ENCODE measurements around the gene ZBTB20. TPM values are rescaled to one million over a fixed set of nuclear protein-coding genes. Genes with fewer than 3 reads are reported as not detected.

Gene ZBTB20
- total RNA-seq, 1 experiment from 2014 or later, result 3.7 TPM

- ATAC-seq, result no peak
- Histone ChIP-seq H3K36me3 (ENCODE audit: low read depth, low read length) (no peaks in the 10 kb centered on the region), H3K4me1 (ENCODE audit: insufficient read depth, low read length) (no peaks in the 10 kb centered on the region), H3K9me3 (ENCODE audit: low read length) (no peaks in the 10 kb centered on the region), H4K20me1 (ENCODE audit: low read length) (no peaks in the 10 kb centered on the region), H3K27ac (ENCODE audit: low read length) (no peak overlapping the region), H3K9ac (ENCODE audit: low read length) (no peak overlapping the region), H3K27me3 (ENCODE audit: low read length) (no peaks in the 10 kb centered on the region), H2AFZ (ENCODE audit: low read length) (no peak overlapping the region), H3K79me2 (ENCODE audit: low read length) (no peaks in the 10 kb centered on the region), H3K4me3 (ENCODE audit: low read length) (no peak overlapping the region), H3F3A (ENCODE audit: low read length, unreplicated experiment) (no peaks in the 10 kb centered on the region), H3K4me2 (ENCODE audit: low read length) (no peak overlapping the region), H3K9me2 (replicated peaks; ENCODE audit: low read length) (no peaks in the 10 kb centered on the region)
- intact Hi-C loops (cut with micrococcal nuclease), result no loop called here
- TF ChIP-seq EZH2phosphoT487 (IDR thresholded peaks at IDR 0.05; ENCODE audit: borderline replicate concordance, low read length), result no peak
- TF ChIP-seq EZH2 (IDR thresholded peaks at IDR 0.05; ENCODE audit: low read length, unreplicated experiment), result no peak
- no peak for TF ChIP-seq CTCF (conservative IDR thresholded peaks at IDR 0.05; ENCODE audit: low read depth, low read length)
- DNase-seq, result no peak
- ChIA-PET POLR2A (ENCODE audit: unreplicated experiment) (interaction anchor here (0.6 kb wide), 1 partner anchor 20 kb away, joined by 3 read pairs; no protein-coding TSS in a partner anchor), CTCF (no interaction called here)
- no TSS peak for BruUV-seq (replicated peaks)
Observed at GRCh38 chr3:114694251-114694650, 452.8 kb downstream of the ZBTB20 start.

- DNase-seq (no peak), ATAC-seq (no peak)
- Histone ChIP-seq H3K27me3 (ENCODE audit: low read length) (no peaks in the 10 kb centered on the region), H3F3A (ENCODE audit: low read length, unreplicated experiment) (no peaks in the 10 kb centered on the region), H3K4me2 (ENCODE audit: low read length) (no peak overlapping the region), H4K20me1 (ENCODE audit: low read length) (no peaks in the 10 kb centered on the region), H3K9me2 (replicated peaks; ENCODE audit: low read length) (no peaks in the 10 kb centered on the region), H2AFZ (ENCODE audit: low read length) (no peak overlapping the region), H3K4me3 (ENCODE audit: low read length) (no peak overlapping the region), H3K36me3 (ENCODE audit: low read depth, low read length) (no peaks in the 10 kb centered on the region), H3K4me1 (ENCODE audit: insufficient read depth, low read length) (no peaks in the 10 kb centered on the region), H3K9me3 (ENCODE audit: low read length) (no peaks in the 10 kb centered on the region), H3K27ac (ENCODE audit: low read length) (no peak overlapping the region), H3K79me2 (ENCODE audit: low read length) (no peaks in the 10 kb centered on the region), H3K9ac (ENCODE audit: low read length) (no peak overlapping the region)
- no TSS peak for BruUV-seq (replicated peaks)
- POLR2A ChIA-PET (ENCODE audit: unreplicated experiment), result no interaction called here
- TF ChIP-seq EZH2phosphoT487 (IDR thresholded peaks at IDR 0.05; ENCODE audit: borderline replicate concordance, low read length) (no peak), EZH2 (IDR thresholded peaks at IDR 0.05; ENCODE audit: low read length, unreplicated experiment) (no peak), CTCF (conservative IDR thresholded peaks at IDR 0.05; ENCODE audit: low read depth, low read length) (no peak)
- CTCF ChIA-PET, result no interaction called here
- intact Hi-C loops (cut with micrococcal nuclease), result no loop called here
Observed at GRCh38 chr3:114691871-114692270, 455.2 kb downstream of the ZBTB20 start.

- H3K4me1 ChIP-seq (ENCODE audit: insufficient read depth, low read length), result no peaks in the 10 kb centered on the region
- DNase-seq (no peak), ATAC-seq (no peak)
- TF ChIP-seq EZH2 (IDR thresholded peaks at IDR 0.05; ENCODE audit: low read length, unreplicated experiment) (no peak), CTCF (conservative IDR thresholded peaks at IDR 0.05; ENCODE audit: low read depth, low read length) (no peak), EZH2phosphoT487 (IDR thresholded peaks at IDR 0.05; ENCODE audit: borderline replicate concordance, low read length) (no peak)
- H3K79me2 ChIP-seq (ENCODE audit: low read length), result no peaks in the 10 kb centered on the region
- no peaks in the 10 kb centered on the region for H3K36me3 ChIP-seq (ENCODE audit: low read depth, low read length)
- no peak overlapping the region for H3K4me3 ChIP-seq (ENCODE audit: low read length)
- no peaks in the 10 kb centered on the region for H4K20me1 ChIP-seq (ENCODE audit: low read length)
- no peak overlapping the region for H3K9ac ChIP-seq (ENCODE audit: low read length)
- intact Hi-C loops (cut with micrococcal nuclease), result no loop called here
- POLR2A ChIA-PET (ENCODE audit: unreplicated experiment), result no interaction called here
- no peaks in the 10 kb centered on the region for H3K9me2 ChIP-seq (replicated peaks; ENCODE audit: low read length)
- CTCF ChIA-PET, result no interaction called here
- BruUV-seq (replicated peaks), result no TSS peak
- no peak overlapping the region for H2AFZ ChIP-seq (ENCODE audit: low read length)
- no peak overlapping the region for H3K4me2 ChIP-seq (ENCODE audit: low read length)
- no peaks in the 10 kb centered on the region for H3K27me3 ChIP-seq (ENCODE audit: low read length)
- no peaks in the 10 kb centered on the region for H3F3A ChIP-seq (ENCODE audit: low read length, unreplicated experiment)
- no peaks in the 10 kb centered on the region for H3K9me3 ChIP-seq (ENCODE audit: low read length)
- H3K27ac ChIP-seq (ENCODE audit: low read length), result no peak overlapping the region
Observed at GRCh38 chr3:114690911-114691310, 456.2 kb downstream of the ZBTB20 start.

All from PC-3 (cell line).